ENCODE measurements around the gene ZNF660.

The ZNF660 gene

DNA sequence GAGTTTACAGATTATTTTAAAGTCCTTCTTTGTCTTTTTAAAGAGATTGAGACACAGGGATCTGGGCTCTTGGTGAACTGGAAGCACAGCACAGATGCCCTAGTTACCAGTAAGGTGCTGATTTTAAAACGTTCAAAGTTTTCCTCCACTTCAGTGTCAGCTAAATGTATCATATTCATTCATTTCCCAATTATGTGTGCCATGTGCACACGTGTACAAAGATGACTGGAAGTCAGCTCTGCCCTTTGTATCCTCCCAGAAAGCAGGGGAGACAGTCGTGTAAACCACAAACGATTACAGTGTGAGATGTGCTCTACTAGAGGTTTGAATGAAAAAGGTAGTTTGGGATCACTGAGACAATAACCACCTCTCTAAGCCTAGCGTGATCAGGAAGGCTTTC is 29.0 kb upstream of the ZNF660 start:
- Histone ChIP-seq H3K4me3 (IDR thresholded peaks at IDR 0.05; ENCODE audit: insufficient read depth, low read depth, low read length) (no peak overlapping the region), H3K4me2 (no peak overlapping the region), H3K9ac (no peak overlapping the region), H3K27ac (no peak overlapping the region), H2AFZ (ENCODE audit: low read depth) (no peak overlapping the region), H3K79me2 (ENCODE audit: insufficient read depth, low read depth) (no peaks in the 10 kb centered on the region), H3K4me1 (ENCODE audit: low read depth, poor library complexity, severe bottlenecking) (no peaks in the 10 kb centered on the region), H4K20me1 (ENCODE audit: insufficient read depth) (no peaks in the 10 kb centered on the region), H3K27me3 (ENCODE audit: insufficient read depth, low read depth) (no peaks in the 10 kb centered on the region), H3K36me3 (ENCODE audit: insufficient read depth) (no peaks in the 10 kb centered on the region)
- TF ChIP-seq, protein P1, sequence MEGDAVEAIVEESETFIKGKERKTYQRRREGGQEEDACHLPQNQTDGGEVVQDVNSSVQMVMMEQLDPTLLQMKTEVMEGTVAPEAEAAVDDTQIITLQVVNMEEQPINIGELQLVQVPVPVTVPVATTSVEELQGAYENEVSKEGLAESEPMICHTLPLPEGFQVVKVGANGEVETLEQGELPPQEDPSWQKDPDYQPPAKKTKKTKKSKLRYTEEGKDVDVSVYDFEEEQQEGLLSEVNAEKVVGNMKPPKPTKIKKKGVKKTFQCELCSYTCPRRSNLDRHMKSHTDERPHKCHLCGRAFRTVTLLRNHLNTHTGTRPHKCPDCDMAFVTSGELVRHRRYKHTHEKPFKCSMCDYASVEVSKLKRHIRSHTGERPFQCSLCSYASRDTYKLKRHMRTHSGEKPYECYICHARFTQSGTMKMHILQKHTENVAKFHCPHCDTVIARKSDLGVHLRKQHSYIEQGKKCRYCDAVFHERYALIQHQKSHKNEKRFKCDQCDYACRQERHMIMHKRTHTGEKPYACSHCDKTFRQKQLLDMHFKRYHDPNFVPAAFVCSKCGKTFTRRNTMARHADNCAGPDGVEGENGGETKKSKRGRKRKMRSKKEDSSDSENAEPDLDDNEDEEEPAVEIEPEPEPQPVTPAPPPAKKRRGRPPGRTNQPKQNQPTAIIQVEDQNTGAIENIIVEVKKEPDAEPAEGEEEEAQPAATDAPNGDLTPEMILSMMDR (conservative IDR thresholded peaks at IDR 0.05; ENCODE audit: low read depth, low read length): no peak

DNA sequence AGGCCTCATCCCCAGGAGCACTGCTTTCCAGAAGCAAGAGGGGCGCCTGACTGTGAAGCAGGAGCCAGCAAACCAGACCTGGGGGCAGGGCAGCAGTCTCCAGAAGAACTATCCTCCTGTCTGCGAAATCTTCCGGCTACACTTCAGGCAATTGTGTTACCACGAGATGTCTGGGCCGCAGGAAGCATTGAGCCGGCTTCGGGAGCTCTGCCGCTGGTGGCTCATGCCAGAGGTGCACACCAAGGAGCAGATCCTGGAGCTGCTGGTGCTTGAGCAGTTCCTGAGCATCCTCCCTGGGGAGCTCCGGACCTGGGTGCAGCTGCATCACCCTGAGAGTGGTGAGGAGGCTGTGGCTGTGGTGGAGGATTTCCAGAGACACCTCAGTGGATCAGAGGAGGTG is 27.7 kb upstream of the ZNF660 start:
- H3K9ac ChIP-seq: no peak overlapping the region
- H3K4me2 ChIP-seq: no peak overlapping the region
- no peak overlapping the region for H3K27ac ChIP-seq
- no peaks in the 10 kb centered on the region for H3K36me3 ChIP-seq (ENCODE audit: insufficient read depth)
- TF ChIP-seq, protein P1 (conservative IDR thresholded peaks at IDR 0.05; ENCODE audit: low read depth, low read length): no peak
- no peak overlapping the region for H2AFZ ChIP-seq (ENCODE audit: low read depth)
- no peaks in the 10 kb centered on the region for H4K20me1 ChIP-seq (ENCODE audit: insufficient read depth)
- H3K27me3 ChIP-seq (ENCODE audit: insufficient read depth, low read depth): no peaks in the 10 kb centered on the region
- no peaks in the 10 kb centered on the region for H3K79me2 ChIP-seq (ENCODE audit: insufficient read depth, low read depth)
- no peaks in the 10 kb centered on the region for H3K4me1 ChIP-seq (ENCODE audit: low read depth, poor library complexity, severe bottlenecking)
- no peak overlapping the region for H3K4me3 ChIP-seq (IDR thresholded peaks at IDR 0.05; ENCODE audit: insufficient read depth, low read depth, low read length)

DNA sequence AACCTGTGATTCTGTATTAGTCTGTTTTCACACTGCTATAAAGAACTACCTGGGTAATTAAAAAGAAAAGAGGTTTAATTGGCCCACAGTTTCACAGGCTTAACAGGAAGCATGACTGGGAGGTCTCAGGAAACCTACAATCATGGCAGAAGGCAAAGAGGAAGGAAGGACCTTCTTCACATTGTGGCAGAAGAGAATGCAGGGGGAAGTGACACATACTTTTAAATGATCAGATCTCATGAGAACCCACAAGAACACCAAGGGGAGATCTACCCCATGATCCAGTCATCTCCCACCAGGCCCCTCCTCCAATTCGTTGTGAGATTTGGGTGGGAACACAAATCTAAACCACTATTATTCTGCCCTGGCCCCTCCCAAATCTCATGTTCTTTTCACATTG is 23.7 kb upstream of the ZNF660 start:
- Histone ChIP-seq H3K4me3 (IDR thresholded peaks at IDR 0.05; ENCODE audit: insufficient read depth, low read depth, low read length) (no peak overlapping the region), H3K4me2 (no peak overlapping the region), H3K4me1 (ENCODE audit: low read depth, poor library complexity, severe bottlenecking) (no peaks in the 10 kb centered on the region), H3K27ac (no peak overlapping the region), H3K36me3 (ENCODE audit: insufficient read depth) (no peaks in the 10 kb centered on the region), H3K9ac (no peak overlapping the region), H3K79me2 (ENCODE audit: insufficient read depth, low read depth) (no peaks in the 10 kb centered on the region), H3K27me3 (ENCODE audit: insufficient read depth, low read depth) (no peaks in the 10 kb centered on the region), H2AFZ (ENCODE audit: low read depth) (no peak overlapping the region), H4K20me1 (ENCODE audit: insufficient read depth) (no peaks in the 10 kb centered on the region)
- TF ChIP-seq, protein P1 (conservative IDR thresholded peaks at IDR 0.05; ENCODE audit: low read depth, low read length): no peak

DNA sequence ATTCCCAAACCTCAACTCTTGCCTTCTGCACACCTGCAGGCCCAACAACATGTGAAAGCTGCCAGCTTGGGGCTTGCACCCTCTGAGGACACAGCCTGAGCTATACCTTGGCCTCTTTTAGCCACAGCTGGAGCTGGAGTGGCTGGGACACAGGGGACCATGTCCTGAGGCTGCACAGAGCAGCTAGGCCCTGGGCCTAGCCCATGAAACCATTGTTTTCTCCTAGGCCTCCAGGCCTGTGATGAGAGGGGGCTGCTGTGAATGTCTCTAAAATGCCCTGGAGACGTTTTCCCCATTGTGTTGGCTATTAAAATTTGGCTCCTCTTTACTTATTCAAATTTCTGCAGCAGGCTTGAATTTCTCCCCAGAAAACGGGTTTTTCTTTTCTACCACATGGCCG is 22.6 kb upstream of the ZNF660 start:
- no peaks in the 10 kb centered on the region for H3K36me3 ChIP-seq (ENCODE audit: insufficient read depth)

More for the DNA sequence above, 22.6 kb upstream of the ZNF660 start:
- no peaks in the 10 kb centered on the region for H3K79me2 ChIP-seq (ENCODE audit: insufficient read depth, low read depth)
- no peak overlapping the region for H3K9ac ChIP-seq
- no peak overlapping the region for H3K4me2 ChIP-seq
- no peak overlapping the region for H2AFZ ChIP-seq (ENCODE audit: low read depth)
- H3K27ac ChIP-seq: no peak overlapping the region
- H3K4me3 ChIP-seq (IDR thresholded peaks at IDR 0.05; ENCODE audit: insufficient read depth, low read depth, low read length): no peak overlapping the region
- H3K4me1 ChIP-seq (ENCODE audit: low read depth, poor library complexity, severe bottlenecking): no peaks in the 10 kb centered on the region
- no peaks in the 10 kb centered on the region for H3K27me3 ChIP-seq (ENCODE audit: insufficient read depth, low read depth)
- no peaks in the 10 kb centered on the region for H4K20me1 ChIP-seq (ENCODE audit: insufficient read depth)
- TF ChIP-seq, protein P1 (conservative IDR thresholded peaks at IDR 0.05; ENCODE audit: low read depth, low read length): no peak
